CD14-positive monocyte (primary cell): ENCODE measurements around the gene CLDN9. TPM values are rescaled to one million over a fixed set of nuclear protein-coding genes. Genes with fewer than 3 reads are reported as not detected.

Experiments used
- DNase-seq, 3 donors: peaks; one replicate each; pipeline ENCODE4 v3.0.0-alpha.2; 2011 to 2022
- H2AFZ ChIP-seq: 2 replicates; pipeline ENCODE4 v1.6.0; 2012; ENCODE audit warnings: mild to moderate bottlenecking, low read depth, low read length, inconsistent platforms; ENCODE audit not compliant: insufficient read depth, poor library complexity, severe bottlenecking
- H3K27ac ChIP-seq, 2 donors: 1 replicate in 1 of 2; 2 replicates in 1 of 2; pipeline ENCODE4 v1.5.1; 2012 to 2013; ENCODE audit warnings: low read length in 2 of 2, control low read depth in 1 of 2, inconsistent platforms in 1 of 2, low read depth in 1 of 2, mild to moderate bottlenecking in 1 of 2
- H3K27me3 ChIP-seq, 2 donors: one replicate each; pipeline versions ENCODE4 v1.6.0 to v1.6.1; 2011 to 2013; ENCODE audit warnings: low read length in 2 of 2; ENCODE audit not compliant: control insufficient read depth in 2 of 2, insufficient read depth in 2 of 2
- H3K36me3 ChIP-seq, 2 donors: replicated peaks in 1 of 2; 1 replicate in 1 of 2; 2 replicates in 1 of 2; pipeline versions ENCODE4 v1.5.1 to v1.6.1; 2012 to 2013; ENCODE audit warnings: low read length in 2 of 2, control low read depth in 1 of 2, inconsistent platforms in 1 of 2, mild to moderate bottlenecking in 1 of 2; ENCODE audit not compliant: insufficient read depth in 2 of 2, control insufficient read depth in 1 of 2
- H3K4me1 ChIP-seq, 2 donors: 1 replicate in 1 of 2; 2 replicates in 1 of 2; pipeline versions ENCODE4 v1.5.1 to v1.6.1; 2012 to 2013; ENCODE audit warnings: low read length in 2 of 2, control low read depth in 1 of 2, inconsistent platforms in 1 of 2, mild to moderate bottlenecking in 1 of 2, moderate library complexity in 1 of 2; ENCODE audit not compliant: insufficient read depth in 2 of 2, control insufficient read depth in 1 of 2
- H3K4me2 ChIP-seq: replicated peaks from 2 replicates; pipeline ENCODE3; 2012; ENCODE audit warnings: low read length, moderate library complexity, mild to moderate bottlenecking; ENCODE audit not compliant: poor library complexity, severe bottlenecking; ENCODE audit errors: extremely low read depth
- H3K4me3 ChIP-seq, 3 experiments: fragments of 200-600 bp in 1 of 3; sonication (generic) in 1 of 3; replicated peaks in 1 of 3; 1 replicate in 2 of 3; 2 replicates in 1 of 3; pipeline ENCODE4 v1.5.1; 2011 to 2013; ENCODE audit warnings: low read length in 3 of 3, mild to moderate bottlenecking in 3 of 3, control low read depth in 2 of 3, low read depth in 2 of 3, inconsistent platforms in 1 of 3, moderate library complexity in 1 of 3
- H3K79me2 ChIP-seq: 2 replicates; pipeline ENCODE4 v1.6.0; 2012; ENCODE audit warnings: mild to moderate bottlenecking, control low read depth, inconsistent platforms, low read length, moderate library complexity; ENCODE audit not compliant: insufficient read depth
- H3K9ac ChIP-seq: 2 replicates; pipeline ENCODE4 v1.6.0; 2017; ENCODE audit warnings: low read length, mild to moderate bottlenecking; ENCODE audit not compliant: insufficient read depth, poor library complexity, severe bottlenecking
- H3K9me3 ChIP-seq, 2 donors: replicated peaks in 1 of 2; 1 replicate in 1 of 2; 2 replicates in 1 of 2; pipeline versions ENCODE4 v1.5.1 to v1.6.1; 2012 to 2013; ENCODE audit warnings: low read length in 2 of 2, control low read depth in 1 of 2; ENCODE audit not compliant: control insufficient read depth in 1 of 2, insufficient read depth in 1 of 2
- H4K20me1 ChIP-seq: 2 replicates; pipeline ENCODE4 v1.6.0; 2012; ENCODE audit warnings: mild to moderate bottlenecking, low read length, control low read depth, moderate library complexity; ENCODE audit not compliant: insufficient read depth
- H3K27ac Mint-ChIP-seq, 7 donors: one replicate each; pipeline ENCODE4 v1.8.0; 2020; ENCODE audit warnings: mild to moderate bottlenecking in 7 of 7, mixed read lengths in 7 of 7, moderate library complexity in 6 of 7, inconsistent platforms in 2 of 7
- H3K27me3 Mint-ChIP-seq, 3 donors: one replicate each; pipeline ENCODE4 v1.8.0; 2021 to 2022; ENCODE audit warnings: low read depth in 3 of 3, mild to moderate bottlenecking in 3 of 3, mixed read lengths in 3 of 3, moderate library complexity in 3 of 3, inconsistent platforms in 1 of 3
- H3K36me3 Mint-ChIP-seq, 2 donors: one replicate each; pipeline ENCODE4 v1.8.0; 2020; ENCODE audit warnings: mixed read lengths in 2 of 2, inconsistent platforms in 1 of 2, mild to moderate bottlenecking in 1 of 2
- H3K4me1 Mint-ChIP-seq: one replicate; pipeline ENCODE4 v1.8.0; 2020; ENCODE audit warnings: mild to moderate bottlenecking, mixed read lengths
- H3K4me3 Mint-ChIP-seq, 2 donors: one replicate each; pipeline ENCODE4 v1.8.0; 2020; ENCODE audit warnings: mild to moderate bottlenecking in 2 of 2, mixed read lengths in 2 of 2, moderate library complexity in 1 of 2
- H3K9me3 Mint-ChIP-seq, 7 donors: one replicate each; pipeline ENCODE4 v1.8.0; 2020 to 2022; ENCODE audit warnings: mixed read lengths in 7 of 7, mild to moderate bottlenecking in 6 of 7, moderate library complexity in 6 of 7, inconsistent platforms in 2 of 7
- CTCF ChIP-seq: fragments of 200-600 bp; IDR thresholded peaks from one replicate; pipeline ENCODE4 v1.8.0; 2022; ENCODE audit warnings: antibody characterized with exemption, mild to moderate bottlenecking
- WGBS: methylation state at CpG from one replicate; pipeline ENCODE4 v1.1.5; 2013; ENCODE audit warnings: missing lambda C conversion rate; ENCODE audit not compliant: insufficient coverage; 5-methylcytosine and 5-hydroxymethylcytosine counted together
- intact Hi-C, 2 donors: fragments of 100-400 bp; cut with micrococcal nuclease; formaldehyde crosslinking; loops; one replicate each; pipeline versions ENCODE4 v1.15.0 to v1.15.1; 2023
- polyA plus RNA-seq, 3 donors: library from polyadenylated mRNA; depleted of rRNA in 1 of 3; unstranded in 2 of 3; stranded (reverse) in 1 of 3; fragments of 300-500 nt in 2 of 3; fragments of >200 nt in 1 of 3; fragmentation: Illumina TruSeq in 2 of 3; gene quantifications; 1 replicate in 2 of 3; 2 replicates in 1 of 3; pipeline ENCODE4 v1.2.3, GENCODE V29; 2012 to 2021

CLDN9 gene
- polyA plus RNA-seq, 3 donors: 2.1 TPM; not detected in 2

DNA sequence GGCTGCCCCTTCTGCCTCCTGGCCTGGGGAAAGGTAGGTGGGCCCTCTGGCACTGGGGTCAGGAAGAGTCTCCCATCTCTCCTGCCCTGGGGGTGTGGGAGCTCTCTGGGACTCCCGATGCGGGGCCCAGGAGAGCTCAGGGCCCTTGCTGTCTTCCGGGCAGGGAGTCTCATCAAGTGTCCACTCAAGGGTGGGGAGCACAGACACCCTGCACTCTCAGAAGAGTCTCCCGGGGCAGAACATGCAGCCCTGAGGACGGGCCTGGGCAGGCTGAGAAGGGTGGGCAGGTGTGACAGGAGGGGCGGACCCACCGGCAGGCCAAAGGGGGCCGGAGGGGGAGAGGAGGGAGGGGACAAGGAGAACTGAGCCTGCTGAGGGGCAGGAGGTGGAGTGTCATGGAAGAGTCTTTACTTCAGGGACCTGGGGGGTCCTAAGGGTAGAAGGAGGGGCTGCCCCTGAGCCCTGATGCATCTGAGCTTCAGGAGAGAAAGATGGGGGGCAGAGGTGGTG lies 24.1 kb upstream of the CLDN9 start:
- H3K9me3 ChIP-seq: no peaks in the 10 kb centered on the region
- 100% methylated on average over 3 of the region's 8 CpGs for WGBS
- H3K9me3 Mint-ChIP-seq: no peaks in the 10 kb centered on the region
- intact Hi-C loops: no loop called here
- H3K27me3 Mint-ChIP-seq: peaks cover 10 to 26% (median 12%) of the 10 kb centered on the region in 3 donors
- H3K4me2 ChIP-seq: no peak overlapping the region
- H3K27ac ChIP-seq: no peak overlapping the region
- TF ChIP-seq CTCF: no peak
- peaks cover 4 to 6% of the 10 kb centered on the region in 2 donors for H3K4me1 ChIP-seq
- H3K4me3 Mint-ChIP-seq: no peak overlapping the region
- peak overlapping the region in 1 of 7 donors; percentile 68 for H3K27ac Mint-ChIP-seq
- no peaks in the 10 kb centered on the region for H3K79me2 ChIP-seq
- no peaks in the 10 kb centered on the region for H4K20me1 ChIP-seq
- H3K4me3 ChIP-seq: no peak overlapping the region
- no peaks in the 10 kb centered on the region for H3K27me3 ChIP-seq
- no peak overlapping the region for H3K9ac ChIP-seq
- DNase-seq: no peak
- H3K4me1 Mint-ChIP-seq: peaks cover 5% of the 10 kb centered on the region
- H2AFZ ChIP-seq: no peak overlapping the region
- H3K36me3 Mint-ChIP-seq: no peaks in the 10 kb centered on the region
- H3K36me3 ChIP-seq: no peaks in the 10 kb centered on the region

GRCh38 chr16:2990891-2991290 lies 21.8 kb upstream of the CLDN9 start:
- no peaks in the 10 kb centered on the region for H3K9me3 ChIP-seq
- H3K27ac Mint-ChIP-seq: no peak overlapping the region
- no peak overlapping the region for H3K4me2 ChIP-seq
- 94% methylated on average over 4 of the region's 10 CpGs for WGBS
- no peaks in the 10 kb centered on the region for H3K36me3 Mint-ChIP-seq
- peaks cover 7 to 20% (median 9%) of the 10 kb centered on the region in 3 donors for H3K27me3 Mint-ChIP-seq
- no peaks in the 10 kb centered on the region for H3K27me3 ChIP-seq
- H3K4me3 Mint-ChIP-seq: no peak overlapping the region
- DNase-seq: no peak
- no peak overlapping the region for H2AFZ ChIP-seq
- no peaks in the 10 kb centered on the region for H3K79me2 ChIP-seq
- H3K4me1 Mint-ChIP-seq: no peaks in the 10 kb centered on the region
- no peaks in the 10 kb centered on the region for H3K4me1 ChIP-seq
- no peak overlapping the region for H3K27ac ChIP-seq
- H4K20me1 ChIP-seq: no peaks in the 10 kb centered on the region
- intact Hi-C loops: no loop called here
- H3K9me3 Mint-ChIP-seq: no peaks in the 10 kb centered on the region
- no peak overlapping the region for H3K4me3 ChIP-seq
- no peaks in the 10 kb centered on the region for H3K36me3 ChIP-seq
- H3K9ac ChIP-seq: no peak overlapping the region
- no peak for TF ChIP-seq CTCF
